ENCODE data around the gene PLEKHS1.
"Not testable (repeated sequence)": the region's sequence is repeated elsewhere in the genome, so short reads cannot be mapped to it uniquely, and the experiment has no call there.

The PLEKHS1 gene

GRCh38 chr10:113801569-113801968 is 50.1 kb downstream of the PLEKHS1 start:
- DNase-seq: no peak

GRCh38 chr10:113802997-113803396 is 51.5 kb downstream of the PLEKHS1 start:
- DNase-seq: no peak

- no peak for DNase-seq
Measured at GRCh38 chr10:113806503-113806902, 55.0 kb downstream of the PLEKHS1 start.

- no peak for DNase-seq
Measured at GRCh38 chr10:113808168-113808567, 56.7 kb downstream of the PLEKHS1 start.

GRCh38 chr10:113814700-113815099 is 63.2 kb downstream of the PLEKHS1 start:
- not testable (repeated sequence) for DNase-seq

GRCh38 chr10:113819989-113820388 is 68.5 kb downstream of the PLEKHS1 start:
- DNase-seq: no peak

GRCh38 chr10:113820507-113820906 is 69.0 kb downstream of the PLEKHS1 start:
- no peak for DNase-seq

GRCh38 chr10:113821306-113821705 is 69.8 kb downstream of the PLEKHS1 start:
- not testable (repeated sequence) for DNase-seq

GRCh38 chr10:113822174-113822573 is 70.7 kb downstream of the PLEKHS1 start:
- DNase-seq: no peak

GRCh38 chr10:113823389-113823788 is 71.9 kb downstream of the PLEKHS1 start:
- no peak for DNase-seq

GRCh38 chr10:113825791-113826190 is 74.3 kb downstream of the PLEKHS1 start:
- DNase-seq: no peak

- not testable (repeated sequence) for DNase-seq
Measured at GRCh38 chr10:113828567-113828966, 77.1 kb downstream of the PLEKHS1 start.

All from central memory CD4-positive, alpha-beta T cell (primary cell).